Esophagus (tissue), 2 donors: Measurements from ENCODE around the gene UBE2J2. TPM values are rescaled to one million over a fixed set of nuclear protein-coding genes. Genes with fewer than 3 reads are reported as not detected.
A peak's percentile ranks its signal among the peaks of the same experiment; 100 is the strongest.

Experiments
- H3K27ac ChIP-seq, 2 donors: one replicate each; pipeline ENCODE4 v1.5.1; 2013; ENCODE audit warnings: low read depth in 2 of 2, mild to moderate bottlenecking in 2 of 2, inconsistent platforms in 1 of 2, low read length in 1 of 2, moderate library complexity in 1 of 2
- H3K27me3 ChIP-seq, 2 donors: one replicate each; pipeline ENCODE4 v1.6.1; 2013; ENCODE audit warnings: low read length in 2 of 2, control low read depth in 1 of 2, mild to moderate bottlenecking in 1 of 2; ENCODE audit not compliant: insufficient read depth in 2 of 2, control insufficient read depth in 1 of 2
- H3K36me3 ChIP-seq, 2 donors: one replicate each; pipeline ENCODE4 v1.6.1; 2013; ENCODE audit warnings: low read length in 1 of 2; ENCODE audit not compliant: control insufficient read depth in 2 of 2, insufficient read depth in 2 of 2
- H3K4me1 ChIP-seq, 2 donors: one replicate each; pipeline ENCODE4 v1.6.1; 2013; ENCODE audit warnings: low read length in 1 of 2; ENCODE audit not compliant: control insufficient read depth in 2 of 2, insufficient read depth in 2 of 2
- H3K4me3 ChIP-seq, 2 donors: one replicate each; pipeline ENCODE4 v1.5.1; 2013; ENCODE audit warnings: low read length in 2 of 2, mild to moderate bottlenecking in 2 of 2, low read depth in 1 of 2, moderate library complexity in 1 of 2
- H3K9me3 ChIP-seq, 2 donors: one replicate each; pipeline ENCODE4 v1.6.1; 2013; ENCODE audit warnings: mild to moderate bottlenecking in 2 of 2, low read depth in 1 of 2, low read length in 1 of 2, moderate library complexity in 1 of 2; ENCODE audit not compliant: control insufficient read depth in 2 of 2, insufficient read depth in 1 of 2
- WGBS, 2 donors: extraction: QIAGEN DNeasy Blood & Tissue Kit; methylation state at CpG; one replicate each; pipeline ENCODE4 v1.1.7; 2013; 5-methylcytosine and 5-hydroxymethylcytosine counted together
- polyA plus RNA-seq, 2 donors: library from polyadenylated mRNA; stranded (reverse); fragments of 200-250 nt; gene quantifications; one replicate each; pipeline ENCODE4 v1.2.3, GENCODE V29; 2013
- donor health status: healthy with polysubstance abuse.
- donor health status: Bipolar disorder and iron deficiency.

Gene UBE2J2
- polyA plus RNA-seq, 2 donors = 38.2 to 40.9 TPM

GRCh38 chr1:1281533-1282321 lies 8.1 kb upstream of the UBE2J2 start:
- H3K27ac ChIP-seq = peak overlapping the region; percentile 81 to 89
- no peak overlapping the region for H3K4me3 ChIP-seq
- peaks cover 0 to 23% of the 10 kb centered on the region in 2 donors for H3K4me1 ChIP-seq
- H3K36me3 ChIP-seq = no peaks in the 10 kb centered on the region
- 37% methylated on average over 26 of the region's 26 CpGs for WGBS, 2 donors
- H3K9me3 ChIP-seq = no peaks in the 10 kb centered on the region
- no peaks in the 10 kb centered on the region for H3K27me3 ChIP-seq

GRCh38 chr1:1280782-1281481 lies 7.3 kb upstream of the UBE2J2 start:
- no peaks in the 10 kb centered on the region for H3K9me3 ChIP-seq
- 89 to 91% methylated on average over 21 of the region's 21 CpGs for WGBS, 2 donors
- H3K36me3 ChIP-seq = no peaks in the 10 kb centered on the region
- H3K27ac ChIP-seq = peak overlapping the region; percentile 81 to 89
- no peaks in the 10 kb centered on the region for H3K27me3 ChIP-seq
- H3K4me3 ChIP-seq = no peak overlapping the region
- peaks cover 0 to 23% of the 10 kb centered on the region in 2 donors for H3K4me1 ChIP-seq

GRCh38 chr1:1279028-1279427 lies 5.4 kb upstream of the UBE2J2 start:
- no peak overlapping the region for H3K4me3 ChIP-seq
- no peaks in the 10 kb centered on the region for H3K27me3 ChIP-seq
- H3K27ac ChIP-seq = no peak overlapping the region
- H3K4me1 ChIP-seq = peaks cover 9 to 24% of the 10 kb centered on the region in 2 donors
- no peaks in the 10 kb centered on the region for H3K36me3 ChIP-seq
- WGBS, 2 donors = 88 to 91% methylated on average over 16 to 17 of the region's 17 CpGs
- H3K9me3 ChIP-seq = no peaks in the 10 kb centered on the region

GRCh38 chr1:1278620-1279019 lies 5.0 kb upstream of the UBE2J2 start:
- no peaks in the 10 kb centered on the region for H3K9me3 ChIP-seq
- no peak overlapping the region for H3K4me3 ChIP-seq
- H3K27ac ChIP-seq = no peak overlapping the region
- 88 to 95% methylated on average over 13 of the region's 13 CpGs for WGBS, 2 donors
- H3K4me1 ChIP-seq = peaks cover 9 to 21% of the 10 kb centered on the region in 2 donors
- H3K27me3 ChIP-seq = no peaks in the 10 kb centered on the region
- no peaks in the 10 kb centered on the region for H3K36me3 ChIP-seq

GRCh38 chr1:1275836-1276235 lies 2.2 kb upstream of the UBE2J2 start:
- no peaks in the 10 kb centered on the region for H3K9me3 ChIP-seq
- peaks cover 13 to 18% of the 10 kb centered on the region in 2 donors for H3K4me1 ChIP-seq
- no peaks in the 10 kb centered on the region for H3K27me3 ChIP-seq
- 75 to 78% methylated on average over 9 of the region's 9 CpGs for WGBS, 2 donors
- no peak overlapping the region for H3K4me3 ChIP-seq
- peaks cover 0 to 6% of the 10 kb centered on the region in 2 donors for H3K36me3 ChIP-seq
- no peak overlapping the region for H3K27ac ChIP-seq

GRCh38 chr1:1274931-1275431 lies 1.3 kb upstream of the UBE2J2 start:
- WGBS, 2 donors = 87 to 89% methylated on average over 15 of the region's 15 CpGs
- no peak overlapping the region for H3K4me3 ChIP-seq

GRCh38 chr1:1274299-1274930 lies 761 bp upstream of the UBE2J2 start:
- WGBS, 2 donors = 24 to 26% methylated on average over 31 of the region's 31 CpGs
- H3K27me3 ChIP-seq = no peaks in the 10 kb centered on the region
- H3K4me3 ChIP-seq = peak overlapping the region; percentile 83 to 90
- no peaks in the 10 kb centered on the region for H3K9me3 ChIP-seq
- H3K36me3 ChIP-seq = peaks cover 0 to 6% of the 10 kb centered on the region in 2 donors
- peaks cover 13 to 29% of the 10 kb centered on the region in 2 donors for H3K4me1 ChIP-seq
- peak overlapping the region; percentile 68 to 85 for H3K27ac ChIP-seq

More at GRCh38 chr1:1274931-1275431, 1.3 kb upstream of the UBE2J2 start:
- no peak overlapping the region for H3K27ac ChIP-seq
- H3K9me3 ChIP-seq = no peaks in the 10 kb centered on the region
- H3K36me3 ChIP-seq = peaks cover 0 to 6% of the 10 kb centered on the region in 2 donors
- H3K27me3 ChIP-seq = no peaks in the 10 kb centered on the region
- H3K4me1 ChIP-seq = peaks cover 13 to 26% of the 10 kb centered on the region in 2 donors

GRCh38 chr1:1273209-1273511 lies 494 bp downstream of the UBE2J2 start:
- peak overlapping the region; percentile 79 to 87 for H3K27ac ChIP-seq
- peaks cover 0 to 9% of the 10 kb centered on the region in 2 donors for H3K36me3 ChIP-seq
- no peaks in the 10 kb centered on the region for H3K9me3 ChIP-seq
- peak overlapping the region; percentile 83 to 90 for H3K4me3 ChIP-seq
- peaks cover 13 to 29% of the 10 kb centered on the region in 2 donors for H3K4me1 ChIP-seq
- 0% methylated on average over 31 of the region's 31 CpGs for WGBS, 2 donors
- H3K27me3 ChIP-seq = no peaks in the 10 kb centered on the region

- 25 to 26% methylated on average over 43 of the region's 43 CpGs for WGBS, 2 donors
- H3K36me3 ChIP-seq = peaks cover 0 to 13% of the 10 kb centered on the region in 2 donors
- H3K27ac ChIP-seq = peak overlapping the region; percentile 79 to 87
- peak overlapping the region; percentile 83 to 90 for H3K4me3 ChIP-seq
- H3K4me1 ChIP-seq = peaks cover 13 to 29% of the 10 kb centered on the region in 2 donors
- H3K9me3 ChIP-seq = no peaks in the 10 kb centered on the region
- H3K27me3 ChIP-seq = no peaks in the 10 kb centered on the region
These were observed 1.1 kb downstream of the UBE2J2 start for GRCh38 chr1:1272341-1273208.
